ENCODE measurements around the gene PXYLP1.
"Not testable (repeated sequence)": the region's sequence is repeated elsewhere in the genome, so short reads cannot be mapped to it uniquely, and the experiment has no call there.

The PXYLP1 gene

DNA sequence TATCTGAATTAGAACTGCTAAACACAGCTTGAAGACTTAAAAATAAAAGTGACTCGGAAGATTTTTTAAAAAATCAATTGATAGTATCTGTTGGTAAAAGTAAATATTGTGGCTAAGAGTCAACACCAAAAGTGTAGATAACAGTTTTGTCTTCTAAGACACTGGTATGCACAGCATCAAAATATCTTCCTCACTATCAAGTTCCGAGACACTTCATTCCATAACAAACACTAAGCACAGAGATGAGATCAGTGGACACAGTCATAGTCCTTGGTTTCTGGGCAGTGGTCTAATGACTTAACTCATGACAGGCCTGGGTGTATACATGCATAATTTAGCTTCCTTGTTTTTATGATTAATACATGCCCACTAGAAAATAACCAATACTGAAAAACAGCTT, 63.2 kb downstream of the PXYLP1 start:
- DNase-seq (ENCODE audit: low spot score) = peak; percentile 62

DNA sequence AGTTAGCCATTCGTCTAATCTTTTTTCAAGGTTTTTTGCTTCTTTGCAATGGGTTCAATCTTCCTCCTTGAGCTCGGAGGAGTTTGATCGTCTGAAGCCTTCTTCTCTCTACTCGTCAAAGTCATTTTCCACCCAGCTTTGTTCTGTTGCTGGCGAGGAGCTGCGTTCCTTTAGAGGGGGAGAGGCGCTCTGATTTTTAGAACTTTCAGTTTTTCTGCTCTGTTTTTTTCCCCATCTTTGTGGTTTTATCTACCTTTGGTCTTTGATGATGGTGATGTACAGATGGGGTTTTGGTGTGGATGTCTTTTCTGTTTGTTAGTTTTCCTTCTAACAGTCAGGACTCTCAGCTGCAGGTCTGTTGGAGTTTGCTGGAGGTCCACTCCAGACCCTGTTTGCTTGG, 68.8 kb downstream of the PXYLP1 start:
- not testable (repeated sequence) for DNase-seq (ENCODE audit: low spot score)

- peak; percentile 32 for DNase-seq (ENCODE audit: low spot score)
Observed at GRCh38 chr3:141302364-141303141, 70.9 kb downstream of the PXYLP1 start.

DNA sequence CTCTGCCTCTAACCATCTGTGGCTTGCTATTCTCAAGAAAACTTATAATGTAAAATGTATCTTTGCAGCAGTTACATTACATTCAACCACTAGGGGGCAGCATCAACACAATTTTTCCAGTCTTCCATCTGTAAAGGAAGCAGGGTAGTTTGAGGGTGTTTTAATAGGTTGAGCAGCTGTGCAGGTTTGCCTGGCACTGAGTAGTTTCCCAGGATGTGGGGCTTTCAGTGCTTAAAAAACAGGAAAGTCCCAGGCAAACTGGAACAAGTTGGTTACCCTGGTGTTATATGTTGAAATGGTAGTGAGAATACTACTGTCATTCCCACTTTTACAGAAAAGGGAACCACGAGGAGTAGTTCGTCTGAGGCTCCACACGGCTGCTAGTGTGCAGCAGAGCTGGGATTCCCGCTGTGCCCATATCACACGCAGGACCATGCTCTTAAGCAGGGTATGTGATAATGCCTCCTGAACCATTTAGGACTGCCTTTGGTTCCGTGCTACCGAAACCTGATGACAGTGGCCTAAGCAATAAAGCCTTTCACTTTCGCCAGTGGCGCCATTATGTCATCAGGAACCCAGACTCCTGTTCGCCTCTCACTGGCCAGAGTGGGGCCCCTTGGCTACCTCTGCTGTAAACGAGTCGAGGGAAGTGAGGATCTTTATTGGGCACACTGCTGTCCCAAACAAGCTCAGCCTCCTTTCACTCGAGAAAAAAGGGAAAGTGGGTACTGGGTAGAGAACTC, 72.0 kb downstream of the PXYLP1 start:
- DNase-seq (ENCODE audit: low spot score) = peak; percentile 58

DNA sequence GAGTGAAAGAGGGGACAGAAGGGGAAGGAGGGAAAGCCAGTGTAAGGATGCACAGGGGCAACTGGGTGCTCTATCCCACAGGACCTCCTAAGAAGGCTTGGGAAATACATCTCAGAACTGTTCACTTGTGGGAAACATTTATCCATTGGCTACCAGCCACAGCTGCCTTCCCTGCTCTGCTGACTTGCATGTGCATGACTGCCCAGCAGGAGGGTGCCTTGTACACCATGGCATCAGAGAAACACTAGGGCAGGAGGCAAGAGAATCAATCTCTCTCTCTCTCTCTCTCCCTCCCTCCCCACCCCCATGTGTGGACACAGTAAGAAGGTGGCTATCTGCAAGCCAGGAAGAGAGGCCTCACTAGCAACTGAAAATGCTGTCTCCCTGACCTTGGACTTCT, 73.8 kb downstream of the PXYLP1 start:
- peak; percentile 49 for DNase-seq (ENCODE audit: low spot score)

- no peak for DNase-seq (ENCODE audit: low spot score)
Observed at GRCh38 chr3:141306276-141306675, 74.7 kb downstream of the PXYLP1 start.

- DNase-seq (ENCODE audit: low spot score) = no peak
Observed at GRCh38 chr3:141306922-141307321, 75.3 kb downstream of the PXYLP1 start.

GRCh38 chr3:141307351-141308059, 75.9 kb downstream of the PXYLP1 start:
- DNase-seq (ENCODE audit: low spot score) = no peak

- DNase-seq (ENCODE audit: low spot score) = peak; percentile 46
Observed at GRCh38 chr3:141308588-141309218, 77.1 kb downstream of the PXYLP1 start.

GRCh38 chr3:141311170-141311495, 79.5 kb downstream of the PXYLP1 start:
- DNase-seq (ENCODE audit: low spot score) = no peak

GRCh38 chr3:141311496-141312353, 80.1 kb downstream of the PXYLP1 start:
- peak; percentile 93 for DNase-seq (ENCODE audit: low spot score)

GRCh38 chr3:141312354-141313092, 80.9 kb downstream of the PXYLP1 start:
- DNase-seq (ENCODE audit: low spot score) = no peak

DNA sequence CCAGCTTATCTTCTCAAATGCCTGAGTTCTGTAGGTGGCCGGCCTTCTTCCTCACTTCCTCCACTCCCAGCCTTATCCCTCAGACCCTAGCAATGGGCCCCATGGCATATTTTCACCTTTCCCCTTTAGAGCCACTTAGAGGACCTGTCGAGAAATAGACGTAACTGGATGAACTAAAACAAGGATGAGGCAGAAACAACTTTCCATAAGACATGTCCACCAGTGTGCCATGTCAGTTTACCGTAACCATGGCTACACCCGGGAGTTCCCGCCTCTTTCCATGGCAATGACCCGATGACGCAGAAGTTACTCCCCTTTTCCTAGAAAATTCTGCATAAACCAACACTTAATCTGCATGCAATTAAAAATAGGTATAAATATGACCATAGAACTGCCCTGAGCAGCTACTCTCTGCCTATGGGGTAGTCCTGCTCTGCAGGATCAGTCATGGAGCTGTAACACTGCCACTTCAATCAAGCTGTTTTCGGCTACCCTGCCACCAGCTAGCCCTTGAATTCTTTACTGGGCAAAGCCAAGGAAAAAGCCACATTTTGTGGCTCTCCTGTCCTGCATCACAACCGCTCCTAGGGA, 81.6 kb downstream of the PXYLP1 start:
- no peak for DNase-seq (ENCODE audit: low spot score)

DNA sequence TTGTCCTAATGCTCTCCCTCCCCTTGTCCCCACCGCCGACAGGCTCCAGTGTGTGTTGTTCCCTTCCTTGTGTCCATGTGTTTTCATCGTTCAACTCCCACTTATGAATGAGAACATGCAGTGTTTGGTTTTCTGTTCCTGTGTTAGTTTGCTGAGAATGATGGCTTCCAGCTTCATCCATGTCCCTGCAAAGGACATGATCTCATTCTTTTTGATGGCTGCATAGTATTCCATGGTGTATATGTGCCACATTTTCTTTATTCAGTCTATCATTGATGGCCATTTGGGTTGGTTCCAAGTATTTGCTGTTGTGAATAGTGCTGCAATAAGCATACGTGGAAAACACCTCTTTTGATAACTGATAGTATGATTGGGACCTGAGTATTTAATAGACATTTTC, 82.8 kb downstream of the PXYLP1 start:
- DNase-seq (ENCODE audit: low spot score) = not testable (repeated sequence)

DNA sequence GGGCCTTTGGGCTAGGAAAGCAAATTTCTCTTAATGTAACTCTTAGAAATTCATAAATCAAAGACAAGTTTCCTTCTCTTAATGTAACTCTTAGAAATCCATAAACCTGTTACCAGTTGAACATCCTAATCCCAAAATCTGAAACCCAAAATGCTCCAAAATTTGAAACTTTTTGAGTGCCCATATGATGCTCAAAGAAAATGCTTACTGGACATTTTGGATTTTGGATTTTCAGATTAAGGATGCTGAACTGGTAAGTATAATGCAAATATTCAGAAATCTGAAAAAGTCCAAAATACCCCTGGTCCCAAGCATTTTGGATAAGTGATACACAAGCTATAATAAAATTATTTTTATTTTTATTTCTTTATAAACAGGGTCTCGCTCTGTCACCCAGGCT, 85.2 kb downstream of the PXYLP1 start:
- DNase-seq (ENCODE audit: low spot score) = no peak

GRCh38 chr3:141320399-141321108, 88.9 kb downstream of the PXYLP1 start:
- no peak for DNase-seq (ENCODE audit: low spot score)

DNA sequence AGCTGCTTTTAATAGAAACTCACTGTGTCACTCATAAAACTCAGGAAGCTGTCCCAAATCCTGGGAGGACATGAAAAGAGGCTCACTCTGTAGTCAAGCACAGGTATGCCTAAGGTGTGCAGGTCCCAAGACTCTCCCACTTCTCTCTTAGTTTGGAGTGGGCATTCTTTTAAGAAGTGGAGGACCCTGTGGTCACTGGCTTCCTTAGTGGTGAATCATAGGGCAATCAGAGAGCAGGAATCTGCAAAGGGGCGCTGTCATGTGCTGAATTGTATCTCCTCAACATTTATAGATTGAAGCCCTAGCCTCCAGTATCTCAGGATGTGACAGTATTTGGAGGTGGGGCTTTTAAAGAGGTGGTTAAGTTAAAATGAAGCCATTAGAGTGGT, 89.5 kb downstream of the PXYLP1 start:
- no peak for DNase-seq (ENCODE audit: low spot score)

DNA sequence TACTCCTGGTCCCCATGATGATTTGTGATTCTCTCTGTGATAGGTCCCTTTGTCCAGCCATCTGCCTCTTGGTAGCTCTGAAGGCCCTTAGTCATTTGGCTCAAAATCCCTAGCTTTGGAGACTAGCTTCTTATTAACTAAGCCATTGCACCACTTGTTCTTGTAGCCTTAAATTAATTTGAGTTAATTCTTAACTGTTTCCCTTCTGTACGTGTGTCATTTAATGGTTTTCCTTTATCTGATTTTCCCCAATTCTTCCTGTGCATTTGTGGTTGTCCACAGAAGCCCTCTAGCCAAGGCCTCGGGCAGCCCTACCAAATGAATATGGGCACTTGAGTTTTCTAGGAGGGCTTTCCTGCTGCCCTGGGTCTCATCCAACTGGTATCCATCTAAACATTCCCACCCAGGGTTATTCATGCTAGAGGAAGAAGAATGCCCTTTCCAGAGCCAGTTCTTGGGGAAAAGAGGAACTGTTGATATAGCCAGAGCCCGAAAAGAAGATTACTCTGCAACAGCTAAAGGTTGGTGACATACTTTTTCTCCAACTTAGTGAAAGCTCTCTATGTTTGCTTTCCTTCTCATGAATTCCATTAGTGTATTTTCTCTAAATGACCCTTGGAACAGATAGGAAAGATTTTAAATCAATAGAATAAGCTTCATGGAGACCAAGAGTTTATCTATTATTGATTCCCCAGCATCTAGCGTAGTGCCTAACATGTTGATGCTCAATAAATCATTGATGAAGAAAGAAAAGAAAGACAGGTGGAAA, 92.5 kb downstream of the PXYLP1 start:
- no peak for DNase-seq (ENCODE audit: low spot score)

DNA sequence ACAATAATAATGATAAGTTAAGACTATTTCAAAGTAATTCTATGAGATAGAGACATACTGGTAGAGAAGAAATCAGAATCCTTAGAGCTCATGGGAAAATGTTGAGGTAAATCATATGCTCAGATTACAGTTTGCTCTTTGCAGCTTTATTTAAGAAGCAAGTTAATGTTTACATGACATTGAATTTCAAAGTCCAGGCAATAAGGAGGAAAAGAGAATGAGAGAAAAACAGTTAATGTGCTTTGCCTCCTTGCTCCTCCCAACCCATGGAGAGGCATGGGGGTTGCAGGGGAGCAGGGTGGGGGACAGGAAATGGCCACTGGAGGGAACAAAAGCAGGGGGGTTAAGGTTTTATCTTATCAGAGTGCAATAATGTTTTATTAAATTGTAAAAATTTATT, 94.5 kb downstream of the PXYLP1 start:
- DNase-seq (ENCODE audit: low spot score) = no peak

Data from hepatic stellate cell (primary cell).